Measurements from ENCODE around the gene SDK1.
"Not testable (repeated sequence)": the region's sequence is repeated elsewhere in the genome, so short reads cannot be mapped to it uniquely, and the experiment has no call there.

SDK1 gene

DNA sequence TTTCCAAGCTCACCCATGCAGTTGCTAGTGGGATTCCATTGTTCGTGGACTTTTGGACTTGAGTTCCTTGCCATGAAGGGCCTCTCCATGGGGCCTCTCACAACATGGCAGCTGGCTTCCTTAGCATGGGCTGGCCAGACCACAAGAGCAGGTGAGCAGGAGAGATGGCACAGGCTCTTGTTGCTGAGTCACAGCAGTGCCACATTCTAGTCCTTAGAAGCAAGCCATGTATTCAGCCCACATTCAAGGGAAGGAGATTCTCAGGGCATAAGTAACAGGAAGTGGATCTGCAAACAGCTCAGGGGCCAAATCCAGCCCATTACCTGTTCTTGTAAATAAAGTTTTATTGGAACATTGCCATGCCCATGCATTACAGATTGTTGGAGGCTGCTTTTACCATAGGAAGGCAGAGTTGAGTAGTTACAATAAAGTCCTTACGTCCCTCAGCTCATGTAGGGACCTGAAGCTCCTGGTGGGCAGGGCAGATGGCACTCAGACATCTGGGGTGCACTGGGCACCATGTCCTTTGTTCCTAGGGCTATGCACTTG lies 899.6 kb downstream of the SDK1 start:
- no peak for DNase-seq

- DNase-seq = no peak
These were observed 900.5 kb downstream of the SDK1 start for GRCh38 chr7:4201566-4201965.

DNA sequence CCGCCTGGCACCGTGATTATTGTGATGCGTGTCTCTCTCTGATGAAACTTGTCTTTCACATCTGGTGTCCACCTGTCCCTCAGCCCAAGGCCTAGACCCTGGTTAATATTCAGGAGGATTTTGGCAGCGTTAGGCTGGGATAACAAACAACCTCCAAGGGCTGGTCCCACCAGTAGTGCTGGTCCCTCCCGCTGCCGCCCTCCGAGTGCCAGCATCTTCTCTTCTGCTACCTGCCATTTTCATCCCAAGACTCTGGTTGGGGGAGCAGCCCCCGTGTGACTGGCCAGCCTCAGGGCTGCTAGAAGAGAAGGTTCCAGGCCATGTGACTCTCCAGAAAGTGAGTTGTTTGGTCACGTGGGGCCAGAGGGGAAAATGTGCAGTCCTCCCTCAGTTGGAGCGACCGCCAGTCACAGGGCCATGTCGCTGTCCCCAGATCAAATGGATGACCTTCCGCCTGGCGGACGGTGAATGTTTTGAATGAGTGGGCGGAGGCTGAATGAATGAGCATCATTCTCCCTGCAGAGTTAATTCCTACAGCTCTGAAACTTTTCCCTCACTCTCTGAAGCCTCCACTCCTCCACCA lies 901.2 kb downstream of the SDK1 start:
- no peak for DNase-seq

- DNase-seq = no peak
These were observed 901.9 kb downstream of the SDK1 start for GRCh38 chr7:4202954-4203353.

- no peak for DNase-seq
These were observed 902.8 kb downstream of the SDK1 start for GRCh38 chr7:4203626-4204512.

GRCh38 chr7:4204513-4205165 lies 903.6 kb downstream of the SDK1 start:
- peak; percentile 47 for DNase-seq

DNA sequence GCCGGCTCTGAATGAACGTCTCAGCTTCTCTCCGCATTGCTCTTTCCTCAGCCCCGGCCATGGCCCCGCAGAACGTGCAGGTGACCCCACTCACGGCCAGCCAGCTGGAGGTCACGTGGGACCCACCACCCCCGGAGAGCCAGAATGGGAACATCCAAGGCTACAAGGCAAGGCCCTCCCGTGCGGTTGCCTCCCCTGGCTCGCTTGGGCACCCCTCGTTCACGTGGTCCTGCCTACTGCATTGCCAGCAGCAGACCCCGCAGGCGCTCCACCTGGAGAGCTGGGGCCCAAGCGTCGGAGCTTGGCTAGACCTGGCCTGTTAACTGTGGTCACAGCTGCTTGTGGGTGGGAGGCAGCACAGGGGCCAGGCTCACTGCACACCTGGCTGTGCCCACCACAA lies 904.8 kb downstream of the SDK1 start:
- DNase-seq = no peak

- DNase-seq = no peak
These were observed 906.0 kb downstream of the SDK1 start for GRCh38 chr7:4207011-4207410.

- DNase-seq = no peak
These were observed 907.0 kb downstream of the SDK1 start for GRCh38 chr7:4208086-4208485.

- DNase-seq = no peak
These were observed 907.5 kb downstream of the SDK1 start for GRCh38 chr7:4208586-4208985.

DNA sequence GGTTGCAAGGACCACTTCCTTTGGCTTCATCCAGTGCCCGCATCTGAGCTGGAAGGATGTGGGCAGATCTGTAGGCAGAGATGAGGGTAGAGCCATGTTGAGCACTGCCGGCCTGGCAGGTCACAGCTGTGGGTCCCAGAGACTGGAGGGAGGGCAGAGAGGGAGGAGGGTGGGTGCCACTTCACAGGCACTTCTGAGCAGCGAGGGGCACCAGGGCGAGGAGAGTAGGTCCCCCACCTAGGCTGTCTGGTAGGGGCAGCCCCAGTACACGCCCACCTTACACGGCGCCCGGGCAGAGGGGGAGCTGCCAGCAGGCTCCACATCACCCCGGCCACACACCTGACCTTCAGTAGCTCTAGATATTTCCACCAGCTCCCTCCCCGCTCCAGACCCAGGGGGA lies 908.1 kb downstream of the SDK1 start:
- DNase-seq = no peak

DNA sequence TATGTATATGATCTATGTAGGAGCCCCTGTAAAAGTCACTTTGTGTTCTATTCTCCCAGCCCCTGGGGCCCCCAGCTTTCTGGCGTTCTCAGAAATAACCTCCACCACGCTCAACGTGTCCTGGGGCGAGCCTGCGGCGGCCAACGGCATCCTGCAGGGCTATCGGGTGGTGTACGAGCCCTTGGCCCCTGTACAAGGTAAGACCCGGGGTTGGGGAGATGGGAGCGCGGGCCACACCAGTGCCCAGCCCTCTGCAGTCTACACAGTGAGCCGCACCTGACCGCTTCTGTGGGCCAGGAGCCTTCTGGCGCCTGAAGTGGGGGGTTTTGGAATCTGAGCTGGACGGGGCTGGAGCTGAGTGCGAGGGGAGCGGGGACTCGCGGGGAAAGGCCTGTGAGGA lies 908.9 kb downstream of the SDK1 start:
- DNase-seq = no peak

GRCh38 chr7:4210821-4211220 lies 909.8 kb downstream of the SDK1 start:
- no peak for DNase-seq

- no peak for DNase-seq
These were observed 910.2 kb downstream of the SDK1 start for GRCh38 chr7:4211261-4211660.

GRCh38 chr7:4212376-4212775 lies 911.3 kb downstream of the SDK1 start:
- DNase-seq = no peak

- no peak for DNase-seq
These were observed 913.5 kb downstream of the SDK1 start for GRCh38 chr7:4214291-4215155.

GRCh38 chr7:4215176-4215720 lies 914.2 kb downstream of the SDK1 start:
- DNase-seq = no peak

GRCh38 chr7:4216016-4216415 lies 915.0 kb downstream of the SDK1 start:
- no peak for DNase-seq

DNA sequence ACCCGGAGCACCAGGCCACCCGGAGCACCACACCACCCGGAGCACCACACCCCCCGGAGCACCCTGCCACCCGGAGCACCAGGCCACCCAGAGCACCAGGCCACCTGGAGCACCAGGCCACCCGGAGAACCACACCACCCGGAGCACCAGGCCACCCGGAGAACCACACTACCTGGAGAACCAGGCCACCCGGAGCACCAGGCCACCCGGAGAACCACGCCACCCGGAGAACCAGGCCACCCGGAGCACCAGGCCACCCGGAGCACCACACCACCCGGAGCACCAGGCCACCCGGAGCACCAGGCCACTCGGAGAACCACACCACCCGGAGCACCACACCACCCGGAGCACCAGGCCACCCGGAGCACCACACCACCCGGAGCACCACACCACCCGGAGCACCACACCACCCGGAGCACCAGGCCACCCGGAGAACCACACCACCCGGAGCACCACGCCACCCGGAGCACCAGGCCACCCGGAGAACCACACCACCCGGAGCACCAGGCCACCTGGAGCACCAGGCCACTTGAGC lies 916.1 kb downstream of the SDK1 start:
- not testable (repeated sequence) for DNase-seq

DNA sequence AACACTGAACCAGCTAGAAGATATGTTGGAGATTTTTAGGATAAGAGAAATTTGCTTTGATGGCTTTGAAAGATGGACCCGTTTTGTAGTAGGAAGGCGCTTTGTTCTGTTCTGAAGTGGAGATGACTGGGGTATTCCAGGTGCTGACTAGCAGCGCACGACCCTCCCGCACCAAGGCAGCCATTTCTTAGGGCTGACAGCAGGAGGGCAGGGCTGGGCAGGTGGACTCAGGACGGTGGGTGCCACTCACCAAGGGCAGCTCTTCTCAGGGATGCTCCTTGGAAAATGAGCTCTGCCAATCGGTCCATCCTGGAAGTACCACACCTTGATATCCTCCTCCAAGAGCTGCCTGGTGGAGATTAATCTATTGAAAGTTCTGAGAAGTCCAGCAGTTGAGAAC lies 917.4 kb downstream of the SDK1 start:
- no peak for DNase-seq

DNA sequence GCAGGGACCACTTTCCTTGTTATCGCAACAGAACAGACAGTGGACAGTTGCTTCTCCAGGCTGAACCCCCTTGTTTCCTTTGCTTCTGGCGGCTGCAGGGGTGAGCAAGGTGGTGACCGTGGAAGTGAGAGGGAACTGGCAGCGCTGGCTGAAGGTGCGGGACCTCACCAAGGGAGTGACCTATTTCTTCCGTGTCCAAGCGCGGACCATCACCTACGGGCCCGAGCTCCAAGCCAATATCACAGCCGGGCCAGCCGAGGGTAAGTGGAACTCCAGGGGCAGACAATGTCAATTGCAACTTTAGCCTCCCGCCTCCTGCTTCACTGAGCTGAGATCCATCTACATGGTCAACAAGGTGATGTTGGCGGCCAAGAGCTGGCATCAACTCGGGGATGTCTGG lies 919.0 kb downstream of the SDK1 start:
- no peak for DNase-seq

- no peak for DNase-seq
These were observed 920.0 kb downstream of the SDK1 start for GRCh38 chr7:4221043-4221442.
